Measurements from ENCODE around the gene PAX8.

GRCh38 chr2:113224647-113225236, 54.0 kb downstream of the PAX8 start:
- TF ChIP-seq, protein P1, sequence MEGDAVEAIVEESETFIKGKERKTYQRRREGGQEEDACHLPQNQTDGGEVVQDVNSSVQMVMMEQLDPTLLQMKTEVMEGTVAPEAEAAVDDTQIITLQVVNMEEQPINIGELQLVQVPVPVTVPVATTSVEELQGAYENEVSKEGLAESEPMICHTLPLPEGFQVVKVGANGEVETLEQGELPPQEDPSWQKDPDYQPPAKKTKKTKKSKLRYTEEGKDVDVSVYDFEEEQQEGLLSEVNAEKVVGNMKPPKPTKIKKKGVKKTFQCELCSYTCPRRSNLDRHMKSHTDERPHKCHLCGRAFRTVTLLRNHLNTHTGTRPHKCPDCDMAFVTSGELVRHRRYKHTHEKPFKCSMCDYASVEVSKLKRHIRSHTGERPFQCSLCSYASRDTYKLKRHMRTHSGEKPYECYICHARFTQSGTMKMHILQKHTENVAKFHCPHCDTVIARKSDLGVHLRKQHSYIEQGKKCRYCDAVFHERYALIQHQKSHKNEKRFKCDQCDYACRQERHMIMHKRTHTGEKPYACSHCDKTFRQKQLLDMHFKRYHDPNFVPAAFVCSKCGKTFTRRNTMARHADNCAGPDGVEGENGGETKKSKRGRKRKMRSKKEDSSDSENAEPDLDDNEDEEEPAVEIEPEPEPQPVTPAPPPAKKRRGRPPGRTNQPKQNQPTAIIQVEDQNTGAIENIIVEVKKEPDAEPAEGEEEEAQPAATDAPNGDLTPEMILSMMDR (IDR thresholded peaks at IDR 0.05), result no peak
- TF ChIP-seq POLR2A (IDR thresholded peaks at IDR 0.05), result no peak
